ENCODE data around the gene CDH23. TPM values are rescaled to one million over a fixed set of nuclear protein-coding genes. Genes with fewer than 3 reads are reported as not detected.

CDH23 gene
- total and polyA plus RNA-seq, 9 of the 15 experiments (the other 6 are each of a cell fraction or from before 2014, with no cell fraction given) = 0.18 to 1.2 (median 0.47) TPM

- TF ChIP-seq ZNF449 (CRISPR knock-in tag; IDR thresholded peaks at IDR 0.05) (no peak), CBX1 (IDR thresholded peaks at IDR 0.05; ENCODE audit: low read depth) (peak; percentile 68; the same call in 1 of the 2 replicates), SMARCA5 (IDR thresholded peaks at IDR 0.05) (peak; percentile 92), RBM25 (IDR thresholded peaks at IDR 0.05; ENCODE audit: low read depth, low read length, severe bottlenecking) (peak; percentile 95), TARDBP (IDR thresholded peaks at IDR 0.05) (no peak), PCBP2 (IDR thresholded peaks at IDR 0.05; ENCODE audit: low read depth, low read length, poor library complexity, severe bottlenecking) (no peak), MYNN (IDR thresholded peaks at IDR 0.05) (no peak), MYNN (CRISPR knock-in tag; IDR thresholded peaks at IDR 0.05) (no peak), GABPB1 (CRISPR knock-in tag; IDR thresholded peaks at IDR 0.05) (peak; percentile 97), KAT8 (IDR thresholded peaks at IDR 0.05; ENCODE audit: low read depth) (no peak), MAX (CRISPR knock-in tag; IDR thresholded peaks at IDR 0.05) (peak; percentile 14; the same call in 1 of the 2 replicates), MCM7 (IDR thresholded peaks at IDR 0.05) (no peak), NRF1 (conservative IDR thresholded peaks at IDR 0.05 in 1 of 2, IDR thresholded peaks at IDR 0.05 in 1 of 2) (no peak), ZNF282 (CRISPR knock-in tag; IDR thresholded peaks at IDR 0.05) (no peak), CHD7 (IDR thresholded peaks at IDR 0.05; ENCODE audit: low read depth, low read length) (no peak)
Observed at GRCh38 chr10:71547876-71548846, 151.4 kb downstream of the CDH23 start (continued).
